Measurements from ENCODE around the gene ITGA2B.

DNA sequence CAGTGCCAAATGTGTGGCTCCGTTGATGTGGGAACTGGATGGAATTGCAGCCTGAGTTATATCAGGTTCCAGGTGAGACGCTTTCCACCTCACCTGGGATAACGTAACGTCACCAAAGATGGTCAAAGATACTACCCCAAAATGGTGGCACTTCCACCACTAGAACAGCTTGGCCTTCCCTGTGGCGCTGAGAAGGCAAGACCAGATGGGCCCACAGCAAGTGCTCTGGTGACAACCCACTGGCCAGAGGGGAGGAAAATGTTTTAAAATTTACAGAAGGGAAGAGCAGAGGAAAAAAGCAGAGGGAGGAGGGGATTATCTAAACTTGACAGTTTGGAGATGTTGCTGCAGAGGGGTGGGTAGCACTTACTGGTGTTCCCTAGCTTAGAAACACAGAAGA, 7.5 kb upstream of the ITGA2B start:
- no peak for TF ChIP-seq POLR2A (IDR thresholded peaks at IDR 0.05)
- TF ChIP-seq, protein P1, sequence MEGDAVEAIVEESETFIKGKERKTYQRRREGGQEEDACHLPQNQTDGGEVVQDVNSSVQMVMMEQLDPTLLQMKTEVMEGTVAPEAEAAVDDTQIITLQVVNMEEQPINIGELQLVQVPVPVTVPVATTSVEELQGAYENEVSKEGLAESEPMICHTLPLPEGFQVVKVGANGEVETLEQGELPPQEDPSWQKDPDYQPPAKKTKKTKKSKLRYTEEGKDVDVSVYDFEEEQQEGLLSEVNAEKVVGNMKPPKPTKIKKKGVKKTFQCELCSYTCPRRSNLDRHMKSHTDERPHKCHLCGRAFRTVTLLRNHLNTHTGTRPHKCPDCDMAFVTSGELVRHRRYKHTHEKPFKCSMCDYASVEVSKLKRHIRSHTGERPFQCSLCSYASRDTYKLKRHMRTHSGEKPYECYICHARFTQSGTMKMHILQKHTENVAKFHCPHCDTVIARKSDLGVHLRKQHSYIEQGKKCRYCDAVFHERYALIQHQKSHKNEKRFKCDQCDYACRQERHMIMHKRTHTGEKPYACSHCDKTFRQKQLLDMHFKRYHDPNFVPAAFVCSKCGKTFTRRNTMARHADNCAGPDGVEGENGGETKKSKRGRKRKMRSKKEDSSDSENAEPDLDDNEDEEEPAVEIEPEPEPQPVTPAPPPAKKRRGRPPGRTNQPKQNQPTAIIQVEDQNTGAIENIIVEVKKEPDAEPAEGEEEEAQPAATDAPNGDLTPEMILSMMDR (IDR thresholded peaks at IDR 0.05): no peak
